PFSK-1 (cell line): ENCODE measurements around the gene CD55.

ENCODE experiments used
- FOXP2 ChIP-seq: optimal IDR thresholded peaks from 2 replicates; pipeline ENCODE3; 2011; ENCODE audit warnings: borderline replicate concordance, control low read depth, inconsistent platforms; ENCODE audit not compliant: insufficient read depth; ENCODE audit errors: extremely low read length, extremely low read depth
- TF ChIP-seq, protein P1 (sequence below), 2 experiments: IDR thresholded peaks; 2 replicates each; pipeline versions ENCODE4 v1.6.1 to v1.8.0; 2011 to 2012; ENCODE audit warnings: low read depth in 2 of 2, low read length in 2 of 2, control low read depth in 1 of 2, inconsistent platforms in 1 of 2, mild to moderate bottlenecking in 1 of 2, moderate library complexity in 1 of 2; ENCODE audit not compliant: insufficient read depth in 1 of 2

DNA sequence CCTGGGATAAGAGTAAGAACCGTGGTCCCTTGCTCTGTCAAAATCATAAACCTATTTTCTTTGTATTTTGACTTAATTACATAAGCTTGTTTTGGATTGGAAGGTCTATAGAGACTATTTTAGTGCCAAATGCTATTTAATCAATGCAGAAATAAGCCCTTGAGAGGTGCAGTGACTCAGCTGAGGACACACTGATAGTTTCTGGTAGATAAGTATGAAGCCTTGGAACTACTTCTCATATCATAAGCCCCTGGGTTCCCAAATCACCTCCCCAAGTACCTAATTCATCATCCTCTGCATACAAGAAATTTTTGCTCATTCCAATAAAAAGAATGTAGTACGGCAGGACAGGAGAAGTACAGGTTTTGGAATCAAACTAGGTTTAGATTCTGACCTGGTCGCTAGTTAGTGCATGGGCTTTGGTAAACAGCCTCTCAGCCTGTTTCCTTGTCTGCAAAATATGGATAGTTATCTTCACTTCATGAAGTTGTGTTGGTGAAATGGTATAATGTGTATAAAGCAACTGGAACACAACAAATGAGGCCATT, 3.3 kb upstream of the CD55 start:
- TF ChIP-seq, protein P1, sequence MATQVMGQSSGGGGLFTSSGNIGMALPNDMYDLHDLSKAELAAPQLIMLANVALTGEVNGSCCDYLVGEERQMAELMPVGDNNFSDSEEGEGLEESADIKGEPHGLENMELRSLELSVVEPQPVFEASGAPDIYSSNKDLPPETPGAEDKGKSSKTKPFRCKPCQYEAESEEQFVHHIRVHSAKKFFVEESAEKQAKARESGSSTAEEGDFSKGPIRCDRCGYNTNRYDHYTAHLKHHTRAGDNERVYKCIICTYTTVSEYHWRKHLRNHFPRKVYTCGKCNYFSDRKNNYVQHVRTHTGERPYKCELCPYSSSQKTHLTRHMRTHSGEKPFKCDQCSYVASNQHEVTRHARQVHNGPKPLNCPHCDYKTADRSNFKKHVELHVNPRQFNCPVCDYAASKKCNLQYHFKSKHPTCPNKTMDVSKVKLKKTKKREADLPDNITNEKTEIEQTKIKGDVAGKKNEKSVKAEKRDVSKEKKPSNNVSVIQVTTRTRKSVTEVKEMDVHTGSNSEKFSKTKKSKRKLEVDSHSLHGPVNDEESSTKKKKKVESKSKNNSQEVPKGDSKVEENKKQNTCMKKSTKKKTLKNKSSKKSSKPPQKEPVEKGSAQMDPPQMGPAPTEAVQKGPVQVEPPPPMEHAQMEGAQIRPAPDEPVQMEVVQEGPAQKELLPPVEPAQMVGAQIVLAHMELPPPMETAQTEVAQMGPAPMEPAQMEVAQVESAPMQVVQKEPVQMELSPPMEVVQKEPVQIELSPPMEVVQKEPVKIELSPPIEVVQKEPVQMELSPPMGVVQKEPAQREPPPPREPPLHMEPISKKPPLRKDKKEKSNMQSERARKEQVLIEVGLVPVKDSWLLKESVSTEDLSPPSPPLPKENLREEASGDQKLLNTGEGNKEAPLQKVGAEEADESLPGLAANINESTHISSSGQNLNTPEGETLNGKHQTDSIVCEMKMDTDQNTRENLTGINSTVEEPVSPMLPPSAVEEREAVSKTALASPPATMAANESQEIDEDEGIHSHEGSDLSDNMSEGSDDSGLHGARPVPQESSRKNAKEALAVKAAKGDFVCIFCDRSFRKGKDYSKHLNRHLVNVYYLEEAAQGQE (IDR thresholded peaks at IDR 0.05; ENCODE audit: insufficient read depth in 1 of 2, low read depth in 2 of 2, low read length in 2 of 2), result no peak
- TF ChIP-seq FOXP2, result no peak
